Right ventricle myocardium superior (tissue), 1 donor: Measurements from ENCODE around the gene SNX20. TPM values are rescaled to one million over a fixed set of nuclear protein-coding genes. Genes with fewer than 3 reads are reported as not detected.

Experiments
- ATAC-seq: fragments of 200-7000 bp; cut with Tn5 transposase; one replicate; pipeline ENCODE4 v1.9.1; 2020; ENCODE audit warnings: mild to moderate bottlenecking; ENCODE audit not compliant: poor library complexity
- DNase-seq: peaks from one replicate; pipeline ENCODE4 v3.0.0-alpha.2; 2020
- intact Hi-C: fragments of 100-400 bp; cut with DNase I; formaldehyde crosslinking; loops from one replicate; pipeline ENCODE4 v1.11.2; 2022
- total RNA-seq: library from RNA; stranded (reverse); fragmentation: NEBNext Ultra II Directional; extraction: Animal tissue kit (Norgen Biotek cat#: 25700); gene quantifications from one replicate; pipeline ENCODE4 v1.2.1, GENCODE V29; 2021
- donor health status: DM: no; HTN: yes; CAD: no; lungs with severe emphysema.

SNX20 gene
- total RNA-seq, 1 donor from 2014 or later = 0.62 TPM

DNA sequence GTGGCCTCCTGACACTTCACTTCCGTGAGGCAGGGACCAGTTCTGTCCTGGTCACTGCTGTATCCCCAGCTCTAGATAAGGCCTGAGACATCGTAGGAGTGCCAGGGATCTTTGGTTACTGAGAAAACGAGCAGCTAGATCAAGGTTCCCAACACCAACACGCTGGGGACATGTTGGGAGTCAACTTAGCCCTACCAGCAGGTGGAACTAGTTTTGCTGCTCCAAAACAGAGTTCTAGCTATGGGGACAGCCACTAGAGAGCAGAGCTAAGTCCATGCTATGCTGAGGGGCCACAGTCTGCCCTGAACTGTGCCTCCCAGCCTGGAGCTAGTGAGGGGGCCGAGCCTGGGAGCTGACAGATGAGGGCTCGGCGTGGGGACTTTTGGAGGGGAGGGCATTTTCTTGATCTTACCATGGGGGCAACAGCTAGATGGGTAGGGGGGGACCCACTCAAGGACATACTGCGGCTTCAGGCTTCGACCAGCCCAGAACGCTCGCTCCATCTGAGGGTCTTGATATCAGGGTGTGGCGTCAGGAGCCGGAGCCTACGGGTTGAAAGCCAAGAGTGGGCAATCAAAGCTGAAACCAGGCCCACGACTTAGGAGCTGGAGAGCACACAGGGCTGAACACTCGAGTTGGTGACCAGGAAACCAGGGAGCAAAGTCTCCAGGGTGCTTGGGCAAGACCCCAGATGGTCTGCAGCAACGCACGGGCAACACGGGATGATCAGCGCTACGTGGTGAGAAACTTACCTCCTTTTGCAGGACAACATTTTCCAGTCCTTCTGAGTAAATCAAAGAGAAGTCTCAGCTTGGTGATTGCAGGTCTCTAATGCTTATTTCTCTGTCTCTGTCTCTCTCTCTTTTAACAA, 13.4 kb downstream of the SNX20 start:
- ATAC-seq (no peak), DNase-seq (no peak)
- intact Hi-C loops = loop anchor here (10.0 kb wide), 1 partner anchor 293 kb away; no protein-coding TSS in a partner anchor

GRCh38 chr16:50666658-50667496, 14.2 kb downstream of the SNX20 start:
- intact Hi-C loops = loop anchor here (10.0 kb wide), 1 partner anchor 292 kb away; no protein-coding TSS in a partner anchor
- DNase-seq (no peak), ATAC-seq (no peak)

DNA sequence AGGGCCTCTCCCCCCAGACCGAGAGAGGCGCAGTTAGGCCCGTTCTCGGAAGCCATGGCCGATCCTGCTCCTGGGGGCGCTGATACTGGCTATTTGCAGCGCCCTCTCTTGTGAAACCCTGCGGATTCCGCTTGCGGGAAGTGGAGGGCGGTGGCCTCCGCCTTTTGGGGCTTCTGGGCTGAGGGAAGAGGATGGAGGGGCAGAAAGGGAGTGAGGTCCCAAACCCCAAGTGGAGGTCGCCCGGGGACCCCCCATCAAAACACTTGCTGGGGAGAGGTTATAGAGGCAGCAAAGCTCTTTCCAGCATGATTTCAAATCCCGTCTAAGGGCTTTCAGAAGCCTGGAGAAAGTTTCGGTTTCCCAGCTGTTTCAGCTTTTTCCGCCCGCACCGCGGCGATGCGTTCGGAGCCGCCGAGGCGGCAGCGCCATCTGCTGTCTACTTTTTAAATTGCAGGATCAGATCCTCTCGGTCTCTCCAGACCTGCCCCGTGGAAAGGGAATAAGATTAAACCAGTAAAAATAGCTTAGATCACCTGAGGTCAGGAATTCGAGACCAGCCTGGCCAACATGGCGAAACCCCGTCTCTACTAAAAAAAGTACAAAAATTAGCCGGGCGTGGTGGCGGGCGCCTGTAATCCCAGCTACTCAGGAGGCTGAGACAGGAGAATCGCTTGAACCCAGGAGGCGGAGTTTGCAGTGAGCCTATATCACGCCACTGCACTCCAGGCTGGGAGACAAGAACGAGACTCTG, 15.8 kb downstream of the SNX20 start:
- intact Hi-C loops = loop anchor here (10.0 kb wide), 1 partner anchor 291 kb away; no protein-coding TSS in a partner anchor
- ATAC-seq = peak; percentile 94
- DNase-seq = peak; percentile 86

DNA sequence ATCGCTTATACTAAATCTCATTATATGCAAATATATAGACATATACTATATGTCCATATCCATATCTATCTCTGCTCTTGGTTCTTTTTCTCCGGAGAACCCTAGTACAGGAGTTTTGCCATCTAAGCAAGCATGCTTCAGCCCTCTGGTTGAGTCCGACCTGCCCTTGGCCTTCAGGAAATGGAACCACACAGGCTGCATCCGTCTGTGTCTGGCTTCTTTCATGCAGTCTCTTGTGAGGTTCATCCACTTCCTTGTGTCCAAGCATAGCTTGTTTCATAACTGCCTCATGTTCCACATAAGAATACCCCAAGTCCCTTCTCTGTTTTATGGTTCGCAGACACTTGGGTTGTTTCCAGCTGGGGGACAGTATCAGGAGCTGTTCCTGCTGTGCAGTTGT, 16.8 kb downstream of the SNX20 start:
- intact Hi-C loops = loop anchor here (10.0 kb wide), 1 partner anchor 289 kb away; no protein-coding TSS in a partner anchor
- DNase-seq (no peak), ATAC-seq (no peak)

- DNase-seq = no peak
- intact Hi-C loops = loop anchor here (10.0 kb wide), 1 partner anchor 288 kb away; no protein-coding TSS in a partner anchor
- ATAC-seq = no peak
Measured at GRCh38 chr16:50662306-50662940, 18.7 kb downstream of the SNX20 start.

GRCh38 chr16:50659806-50660205, 21.3 kb downstream of the SNX20 start:
- DNase-seq = no peak
- no peak for ATAC-seq
- intact Hi-C loops = loop anchor here (10.0 kb wide), 1 partner anchor 285 kb away; no protein-coding TSS in a partner anchor

DNA sequence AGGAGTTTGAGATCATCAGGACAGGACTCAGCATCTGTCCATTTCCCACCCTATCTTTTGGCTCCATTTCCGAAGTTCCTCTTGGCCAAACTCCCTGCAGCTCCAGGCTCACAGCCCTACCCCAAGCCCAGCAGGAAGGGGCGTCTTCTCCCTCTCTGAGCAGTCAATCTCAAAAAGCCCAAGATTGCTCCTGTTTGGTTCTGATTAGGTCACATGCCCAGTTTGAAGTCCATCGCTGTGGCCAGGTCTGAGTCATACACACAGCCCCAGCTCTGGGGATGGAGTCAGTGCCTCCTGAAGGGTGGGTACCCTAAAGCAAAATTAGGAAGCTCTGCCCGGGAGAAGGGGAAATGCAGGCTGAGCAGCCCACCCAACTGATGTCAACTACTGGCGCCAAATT, 23.9 kb downstream of the SNX20 start:
- intact Hi-C loops = no loop called here
- no peak for DNase-seq
- ATAC-seq = no peak

DNA sequence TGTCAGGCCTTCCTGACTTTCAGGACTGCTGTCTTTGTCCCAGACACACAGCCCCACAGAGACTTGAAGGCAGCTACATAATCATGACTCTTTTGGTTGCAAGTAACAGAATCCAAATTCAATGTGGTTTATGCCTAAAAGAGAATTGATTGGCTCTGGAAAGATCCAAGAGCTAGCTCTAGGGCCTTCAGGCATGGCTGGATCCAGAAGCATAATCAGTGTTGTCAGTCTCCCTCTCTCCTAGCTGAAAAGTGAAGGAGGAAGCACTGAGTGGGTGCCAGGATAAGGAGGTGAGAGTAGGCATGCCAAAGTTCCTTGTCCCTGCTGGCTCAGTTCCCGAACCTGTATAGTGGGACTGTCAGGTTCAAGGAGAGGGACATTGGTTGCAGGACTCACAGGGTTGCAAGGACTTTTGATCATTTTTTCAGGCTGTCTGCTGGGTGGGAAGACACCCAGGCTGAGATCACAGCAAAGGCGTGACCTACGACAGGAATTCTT, 25.5 kb downstream of the SNX20 start:
- no peak for ATAC-seq
- intact Hi-C loops = no loop called here
- DNase-seq = no peak

- ATAC-seq (no peak), DNase-seq (no peak)
- intact Hi-C loops = no loop called here
Measured at GRCh38 chr16:50653633-50654519, 27.2 kb downstream of the SNX20 start.

DNA sequence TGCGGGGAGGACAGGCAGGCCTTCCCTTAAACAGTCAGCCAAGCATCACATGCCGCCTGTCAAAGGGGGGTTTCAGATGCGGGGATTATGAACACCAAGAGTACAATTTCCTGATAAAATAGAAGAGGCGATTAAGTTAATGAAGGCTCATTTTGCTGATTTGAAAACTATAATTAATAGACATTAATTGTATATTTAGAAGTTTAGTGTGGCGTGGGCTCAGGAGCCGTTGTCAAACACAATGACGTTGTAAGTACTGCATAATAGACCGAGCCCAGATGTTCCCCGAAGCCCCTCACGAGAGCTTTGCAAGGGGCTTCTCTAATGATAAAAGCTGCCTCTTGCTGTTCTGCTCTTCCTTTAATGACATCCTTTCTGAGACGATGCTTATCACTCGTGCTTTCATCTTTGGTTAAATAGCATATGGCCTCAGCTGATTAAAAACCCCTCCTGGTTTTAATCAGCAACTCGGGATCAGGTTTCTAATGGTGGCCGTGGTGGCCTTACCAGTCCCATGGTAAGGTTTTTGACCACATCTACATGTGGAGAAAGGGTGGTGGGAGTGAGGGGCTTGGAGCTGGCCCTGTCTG, 28.2 kb downstream of the SNX20 start:
- intact Hi-C loops = no loop called here
- ATAC-seq (no peak), DNase-seq (no peak)

- intact Hi-C loops = no loop called here
- ATAC-seq = no peak
- no peak for DNase-seq
Measured at GRCh38 chr16:50651835-50652438, 29.2 kb downstream of the SNX20 start.

- intact Hi-C loops = no loop called here
- ATAC-seq (no peak), DNase-seq (no peak)
Measured at GRCh38 chr16:50646345-50646744, 34.8 kb downstream of the SNX20 start.

DNA sequence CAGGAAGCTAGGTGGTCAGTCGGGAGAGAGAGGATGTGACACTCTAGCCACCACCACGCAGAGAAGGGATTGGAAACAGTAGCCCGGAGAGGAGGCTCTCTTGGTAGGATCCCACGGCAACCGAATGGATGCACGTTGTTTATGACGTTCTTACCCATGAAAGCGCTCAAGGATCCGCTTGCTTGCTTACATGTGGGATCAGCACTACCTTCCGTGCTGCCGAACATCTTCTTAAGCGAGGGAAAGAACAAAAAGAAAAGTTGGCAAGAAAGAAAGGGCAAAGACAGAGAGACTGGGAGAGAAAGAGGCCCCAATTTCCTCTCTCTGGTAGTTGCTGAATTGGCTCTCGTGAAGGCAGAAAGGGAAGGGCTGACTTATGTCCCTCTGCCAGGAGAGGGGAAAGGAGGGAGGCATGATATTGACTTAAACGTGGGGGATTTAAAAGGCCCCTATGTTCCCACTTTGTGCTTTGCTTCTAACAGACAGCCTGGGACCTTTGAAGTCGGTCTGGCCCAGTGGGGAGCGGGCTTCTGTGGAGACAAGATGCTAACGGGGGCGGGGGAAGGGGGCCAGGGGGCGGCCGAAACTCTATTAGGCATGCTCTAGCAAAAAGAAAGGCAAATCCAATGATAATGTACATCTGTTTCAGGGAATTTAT, 35.4 kb downstream of the SNX20 start:
- DNase-seq (no peak), ATAC-seq (no peak)
- intact Hi-C loops = no loop called here

DNA sequence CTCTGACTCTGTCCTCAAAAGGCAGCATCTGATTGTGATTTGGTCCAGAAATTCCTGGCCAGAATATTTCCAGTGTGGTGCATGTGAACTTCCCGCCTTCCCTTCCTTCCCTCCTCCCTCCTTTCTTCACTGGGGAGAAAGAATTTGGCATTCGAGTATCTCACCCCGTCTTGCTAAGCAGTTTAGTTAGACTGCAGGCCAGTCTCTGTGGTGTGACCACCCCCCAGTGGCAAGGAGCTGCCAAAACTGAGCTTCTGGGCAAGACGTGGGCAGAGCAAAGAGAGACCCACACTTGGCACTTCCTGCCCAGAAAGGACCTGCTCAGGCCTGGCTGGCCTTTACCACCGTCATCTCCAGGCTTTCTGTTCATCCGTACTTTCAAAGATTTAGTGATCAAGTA, 36.4 kb downstream of the SNX20 start:
- intact Hi-C loops = no loop called here
- DNase-seq (no peak), ATAC-seq (peak; percentile 60)

DNA sequence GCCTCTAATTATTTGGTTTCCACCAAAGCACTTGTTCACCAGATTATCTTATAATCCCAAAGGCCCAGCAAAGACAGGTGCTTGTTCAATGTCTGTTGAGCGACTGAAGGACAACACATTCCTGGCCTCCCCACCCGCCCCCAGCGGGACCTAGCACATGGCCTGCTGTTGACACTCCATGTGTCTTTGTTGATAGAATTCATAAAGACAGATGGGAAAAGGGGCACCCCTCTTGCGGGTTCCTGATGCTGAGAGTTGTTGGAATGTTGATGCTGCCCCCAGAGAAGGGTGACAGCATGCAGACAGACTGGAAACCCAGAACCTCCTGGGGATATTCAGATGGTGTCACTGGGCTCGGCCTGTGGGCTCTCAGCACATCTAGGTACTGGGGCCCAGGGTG, 36.9 kb downstream of the SNX20 start:
- ATAC-seq = no peak
- DNase-seq = no peak
- intact Hi-C loops = no loop called here

DNA sequence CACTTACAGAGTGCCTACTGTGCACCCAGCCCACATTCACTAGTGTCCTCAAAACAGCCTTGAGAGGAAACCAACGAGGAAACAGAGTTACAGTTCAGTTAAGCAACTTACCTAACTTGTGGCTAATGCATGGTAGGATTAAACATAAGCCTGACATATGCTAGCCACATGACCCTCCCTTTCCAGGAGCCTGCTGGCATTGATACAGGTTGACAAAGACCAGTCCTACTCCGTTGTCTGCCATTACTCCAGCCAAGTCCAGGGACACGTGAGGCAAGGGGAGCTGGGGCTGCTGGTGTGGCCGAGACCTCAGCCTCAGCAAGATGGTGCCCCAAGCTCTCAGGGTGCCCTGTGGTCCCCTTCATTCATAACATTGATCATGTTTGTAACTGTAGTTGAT, 37.9 kb downstream of the SNX20 start:
- ATAC-seq (no peak), DNase-seq (no peak)
- intact Hi-C loops = no loop called here
